ENCODE measurements around the gene LZTS2.

DNA sequence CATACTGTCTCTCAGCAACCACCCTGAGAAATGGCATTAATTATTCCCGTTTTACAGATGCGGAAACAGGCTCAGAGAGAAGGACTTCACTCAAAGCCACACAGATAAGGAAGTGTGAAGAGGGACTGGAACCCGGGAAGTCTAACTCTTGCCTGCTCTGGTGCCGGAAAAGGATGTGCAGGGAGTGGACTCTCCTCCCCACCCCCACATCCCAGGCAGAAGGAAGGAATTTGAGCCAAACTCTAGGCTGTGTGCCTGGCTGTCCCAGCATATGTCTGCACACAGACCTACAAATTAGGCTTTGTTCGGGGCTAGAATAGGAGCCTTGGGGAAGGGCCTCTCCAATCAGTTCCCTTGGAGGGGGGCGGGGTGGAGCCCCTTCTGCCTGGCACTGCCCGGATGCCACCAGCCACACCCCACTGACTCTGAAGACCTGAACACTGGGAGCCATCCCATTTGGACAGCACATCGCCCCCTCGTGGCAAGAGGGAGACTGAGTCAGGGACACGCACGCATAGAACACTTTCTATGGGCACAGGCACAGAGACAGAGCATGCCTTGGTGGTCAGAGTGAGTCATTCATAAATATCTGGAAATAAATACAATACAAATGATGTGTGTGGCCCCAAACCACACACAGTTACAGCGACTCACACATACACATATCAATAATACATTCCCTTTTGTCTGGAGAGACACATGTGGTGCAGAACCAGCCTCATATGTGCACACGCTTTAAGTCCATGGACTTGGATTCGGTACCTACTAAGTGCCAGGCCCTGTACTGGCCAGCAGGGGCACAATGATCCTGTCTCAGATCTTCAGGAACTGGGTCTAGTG is 13.1 kb downstream of the LZTS2 start:
- TF ChIP-seq, protein P1, sequence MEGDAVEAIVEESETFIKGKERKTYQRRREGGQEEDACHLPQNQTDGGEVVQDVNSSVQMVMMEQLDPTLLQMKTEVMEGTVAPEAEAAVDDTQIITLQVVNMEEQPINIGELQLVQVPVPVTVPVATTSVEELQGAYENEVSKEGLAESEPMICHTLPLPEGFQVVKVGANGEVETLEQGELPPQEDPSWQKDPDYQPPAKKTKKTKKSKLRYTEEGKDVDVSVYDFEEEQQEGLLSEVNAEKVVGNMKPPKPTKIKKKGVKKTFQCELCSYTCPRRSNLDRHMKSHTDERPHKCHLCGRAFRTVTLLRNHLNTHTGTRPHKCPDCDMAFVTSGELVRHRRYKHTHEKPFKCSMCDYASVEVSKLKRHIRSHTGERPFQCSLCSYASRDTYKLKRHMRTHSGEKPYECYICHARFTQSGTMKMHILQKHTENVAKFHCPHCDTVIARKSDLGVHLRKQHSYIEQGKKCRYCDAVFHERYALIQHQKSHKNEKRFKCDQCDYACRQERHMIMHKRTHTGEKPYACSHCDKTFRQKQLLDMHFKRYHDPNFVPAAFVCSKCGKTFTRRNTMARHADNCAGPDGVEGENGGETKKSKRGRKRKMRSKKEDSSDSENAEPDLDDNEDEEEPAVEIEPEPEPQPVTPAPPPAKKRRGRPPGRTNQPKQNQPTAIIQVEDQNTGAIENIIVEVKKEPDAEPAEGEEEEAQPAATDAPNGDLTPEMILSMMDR (IDR thresholded peaks at IDR 0.05) = peak; percentile 71 to 98 (median 88)
- TF ChIP-seq POLR2A (IDR thresholded peaks at IDR 0.05) = no peak
